ENCODE data around the gene TBX1.

The TBX1 gene

GRCh38 chr22:19793161-19793560, 32.6 kb downstream of the TBX1 start:
- no peak for TF ChIP-seq GATA3 (IDR thresholded peaks at IDR 0.05; ENCODE audit: low read depth, low read length)
- no peak for TF ChIP-seq GATA2 (IDR thresholded peaks at IDR 0.05; ENCODE audit: low read depth, low read length)

- TF ChIP-seq GATA3 (IDR thresholded peaks at IDR 0.05; ENCODE audit: low read depth, low read length) (no peak), GATA2 (IDR thresholded peaks at IDR 0.05; ENCODE audit: low read depth, low read length) (no peak)
These were observed 33.2 kb downstream of the TBX1 start for GRCh38 chr22:19793661-19794310.

- TF ChIP-seq GATA3 (IDR thresholded peaks at IDR 0.05; ENCODE audit: low read depth, low read length), result no peak
These were observed 35.0 kb downstream of the TBX1 start for GRCh38 chr22:19795617-19796008.

- TF ChIP-seq GATA2 (IDR thresholded peaks at IDR 0.05; ENCODE audit: low read depth, low read length), result no peak
- TF ChIP-seq GATA3 (IDR thresholded peaks at IDR 0.05; ENCODE audit: low read depth, low read length), result no peak
These were observed 35.6 kb downstream of the TBX1 start for GRCh38 chr22:19796160-19796559.

- no peak for TF ChIP-seq GATA3 (IDR thresholded peaks at IDR 0.05; ENCODE audit: low read depth, low read length)
- no peak for TF ChIP-seq GATA2 (IDR thresholded peaks at IDR 0.05; ENCODE audit: low read depth, low read length)
These were observed 36.8 kb downstream of the TBX1 start for GRCh38 chr22:19797086-19798002.

- TF ChIP-seq GATA3 (IDR thresholded peaks at IDR 0.05; ENCODE audit: low read depth, low read length) (no peak), GATA2 (IDR thresholded peaks at IDR 0.05; ENCODE audit: low read depth, low read length) (no peak)
These were observed 37.6 kb downstream of the TBX1 start for GRCh38 chr22:19798003-19798665.

GRCh38 chr22:19798891-19799293, 38.3 kb downstream of the TBX1 start:
- TF ChIP-seq GATA2 (IDR thresholded peaks at IDR 0.05; ENCODE audit: low read depth, low read length), result no peak
- TF ChIP-seq GATA3 (IDR thresholded peaks at IDR 0.05; ENCODE audit: low read depth, low read length), result no peak

GRCh38 chr22:19799322-19800190, 39.0 kb downstream of the TBX1 start:
- TF ChIP-seq GATA2 (IDR thresholded peaks at IDR 0.05; ENCODE audit: low read depth, low read length) (no peak), GATA3 (IDR thresholded peaks at IDR 0.05; ENCODE audit: low read depth, low read length) (no peak)

GRCh38 chr22:19800306-19800705, 39.7 kb downstream of the TBX1 start:
- TF ChIP-seq GATA3 (IDR thresholded peaks at IDR 0.05; ENCODE audit: low read depth, low read length) (no peak), GATA2 (IDR thresholded peaks at IDR 0.05; ENCODE audit: low read depth, low read length) (no peak)

- no peak for TF ChIP-seq GATA3 (IDR thresholded peaks at IDR 0.05; ENCODE audit: low read depth, low read length)
- no peak for TF ChIP-seq GATA2 (IDR thresholded peaks at IDR 0.05; ENCODE audit: low read depth, low read length)
These were observed 40.2 kb downstream of the TBX1 start for GRCh38 chr22:19800761-19801244.

GRCh38 chr22:19801340-19802000, 40.9 kb downstream of the TBX1 start:
- no peak for TF ChIP-seq GATA3 (IDR thresholded peaks at IDR 0.05; ENCODE audit: low read depth, low read length)
- no peak for TF ChIP-seq GATA2 (IDR thresholded peaks at IDR 0.05; ENCODE audit: low read depth, low read length)

GRCh38 chr22:19802001-19802893, 41.7 kb downstream of the TBX1 start:
- TF ChIP-seq GATA2 (IDR thresholded peaks at IDR 0.05; ENCODE audit: low read depth, low read length) (no peak), GATA3 (IDR thresholded peaks at IDR 0.05; ENCODE audit: low read depth, low read length) (no peak)
